Activated CD8-positive, alpha-beta memory T cell treated with anti-CD3 and anti-CD28 coated beads, Interleukin-2, amount 50 U/mL, for 48 hours (primary cell): Measurements from ENCODE around the gene TPM2.
"Not testable (repeated sequence)": the region's sequence is repeated elsewhere in the genome, so short reads cannot be mapped to it uniquely, and the experiment has no call there.

Experiments used
- DNase-seq: peaks from one replicate; pipeline ENCODE4 v3.0.0-alpha.2; 2020

Gene TPM2

GRCh38 chr9:35650341-35651158 lies 39.2 kb downstream of the TPM2 start, which contains the start of gene SIT1:
Gene SIT1 (minus strand): TSS chr9:35650931. CDS start chr9:35650853, 78 bp downstream.
- DNase-seq = peak; percentile 72

- peak; percentile 72 for DNase-seq
Measured at GRCh38 chr9:35649431-35650340, 40.0 kb downstream of the TPM2 start.

- peak; percentile 96 for DNase-seq
Measured at GRCh38 chr9:35646533-35647265, 43.0 kb downstream of the TPM2 start.

GRCh38 chr9:35646153-35646532 lies 43.6 kb downstream of the TPM2 start:
- DNase-seq = no peak

GRCh38 chr9:35645736-35646135 lies 44.0 kb downstream of the TPM2 start:
- not testable (repeated sequence) for DNase-seq

GRCh38 chr9:35643046-35643445 lies 46.7 kb downstream of the TPM2 start:
- DNase-seq = no peak

- not testable (repeated sequence) for DNase-seq
Measured at GRCh38 chr9:35641478-35641877, 48.2 kb downstream of the TPM2 start.

- not testable (repeated sequence) for DNase-seq
Measured at GRCh38 chr9:35640431-35640830, 49.3 kb downstream of the TPM2 start.

GRCh38 chr9:35639631-35640030 lies 50.1 kb downstream of the TPM2 start:
- DNase-seq = no peak

- DNase-seq = not testable (repeated sequence)
Measured at GRCh38 chr9:35639225-35639624, 50.5 kb downstream of the TPM2 start.

GRCh38 chr9:35638751-35639150 lies 51.0 kb downstream of the TPM2 start:
- not testable (repeated sequence) for DNase-seq

- DNase-seq = peak; percentile 32
Measured at GRCh38 chr9:35637427-35637955, 52.2 kb downstream of the TPM2 start.

- DNase-seq = peak; percentile 1
Measured at GRCh38 chr9:35636877-35637246, 52.9 kb downstream of the TPM2 start.

- DNase-seq = no peak
Measured at GRCh38 chr9:35636135-35636876, 53.4 kb downstream of the TPM2 start.

- no peak for DNase-seq
Measured at GRCh38 chr9:35635730-35636129, 54.0 kb downstream of the TPM2 start.
